H54 (cell line): ENCODE results near the gene ARMC5.
"Not testable (repeated sequence)": the region's sequence is repeated elsewhere in the genome, so short reads cannot be mapped to it uniquely, and the experiment has no call there.

Source experiments
- DNase-seq: peaks from one replicate; pipeline ENCODE4 v3.0.0; 2011; ENCODE audit warnings: low spot score, mixed read lengths; ENCODE audit not compliant: insufficient read length
- FAIRE-seq: peaks from 3 replicates; lab custom pipeline; 2011; peaks lifted over from hg19 to GRCh38; lab: Jason Lieb, UNC
- POLR2A ChIP-seq: IDR thresholded peaks from 2 replicates; pipeline ENCODE4 v1.6.1; 2011; ENCODE audit warnings: low read depth, mild to moderate bottlenecking, low read length

The ARMC5 gene

DNA sequence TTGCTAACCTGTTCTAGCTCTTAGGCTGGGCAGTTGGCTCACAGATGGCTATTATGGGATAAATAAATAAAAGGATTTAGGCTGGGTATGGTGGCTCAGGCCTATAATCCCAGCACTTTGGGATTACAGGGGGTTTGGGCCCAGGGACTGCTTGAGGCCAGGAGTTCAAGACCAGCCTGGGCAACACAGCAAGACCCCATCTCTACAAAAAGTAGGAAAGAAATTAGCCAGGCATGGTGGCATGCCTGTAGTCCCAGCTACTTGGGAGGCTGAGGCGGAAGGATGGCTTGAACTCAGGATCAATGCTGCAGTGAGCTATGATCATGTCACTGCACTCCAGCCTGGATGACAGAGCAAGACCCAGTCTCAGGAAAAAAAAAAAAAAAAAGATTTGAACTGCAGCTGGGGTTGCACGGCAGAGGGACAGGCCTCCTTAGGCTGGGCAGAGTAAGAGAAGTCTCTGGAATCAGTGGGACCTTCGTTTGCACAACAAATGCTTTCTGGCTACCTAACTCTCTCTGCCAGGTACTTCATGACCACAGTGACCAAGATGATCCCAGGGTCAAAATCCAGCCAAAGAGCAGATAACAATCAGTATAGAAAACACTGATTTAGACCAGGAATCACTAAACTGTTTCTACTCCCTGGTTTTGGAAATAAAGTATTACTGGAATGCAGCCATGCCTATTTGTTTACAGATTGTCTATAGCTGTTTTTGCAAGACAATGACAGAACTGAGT lies 42.1 kb downstream of the ARMC5 start:
- FAIRE-seq (no peak), DNase-seq (no peak)
- no peak for TF ChIP-seq POLR2A

GRCh38 chr16:31501966-31502348 lies 42.7 kb downstream of the ARMC5 start:
- no peak for TF ChIP-seq POLR2A
- DNase-seq (no peak), FAIRE-seq (no peak)

GRCh38 chr16:31502981-31503380 lies 43.7 kb downstream of the ARMC5 start:
- no peak for DNase-seq
- no peak for TF ChIP-seq POLR2A
- no peak for FAIRE-seq

- not testable (repeated sequence) for FAIRE-seq
Observed at GRCh38 chr16:31503555-31503954, 44.3 kb downstream of the ARMC5 start.

DNA sequence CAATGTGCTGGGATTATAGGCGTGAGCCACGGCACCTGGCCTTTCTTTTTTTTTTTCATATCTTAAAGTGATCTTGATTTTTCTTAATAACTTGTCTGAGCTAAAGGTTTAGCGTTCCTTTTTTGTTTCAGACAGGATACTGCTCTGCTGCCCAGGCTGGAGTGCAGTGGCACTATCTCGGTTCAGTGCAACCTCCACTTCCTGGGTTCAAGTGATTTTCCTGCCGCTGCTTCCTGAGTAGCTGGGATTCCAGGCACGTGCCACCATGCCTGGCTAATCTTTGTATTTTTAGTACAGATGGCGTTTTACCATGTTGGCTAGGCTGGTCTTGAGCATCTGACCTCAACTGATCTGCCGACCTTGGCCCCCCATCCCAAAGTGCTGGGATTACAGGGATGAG lies 44.9 kb downstream of the ARMC5 start:
- no peak for DNase-seq
- no peak for TF ChIP-seq POLR2A
- no peak for FAIRE-seq

More at GRCh38 chr16:31503555-31503954, 44.3 kb downstream of the ARMC5 start:
- not testable (repeated sequence) for DNase-seq

GRCh38 chr16:31505483-31505882 lies 46.2 kb downstream of the ARMC5 start:
- no peak for DNase-seq
- no peak for TF ChIP-seq POLR2A
- no peak for FAIRE-seq

GRCh38 chr16:31507617-31507928 lies 48.3 kb downstream of the ARMC5 start:
- no peak for FAIRE-seq
- TF ChIP-seq POLR2A = no peak
- no peak for DNase-seq

- TF ChIP-seq POLR2A = peak; percentile 84
- FAIRE-seq = peak; percentile 41
- DNase-seq = peak; percentile 87
Observed at GRCh38 chr16:31507929-31508705, 48.8 kb downstream of the ARMC5 start, which contains the start of gene RUSF1. Gene RUSF1, minus strand, starts transcription at chr16:31508391. Its CDS starts 18 bp downstream, at chr16:31508373.

DNA sequence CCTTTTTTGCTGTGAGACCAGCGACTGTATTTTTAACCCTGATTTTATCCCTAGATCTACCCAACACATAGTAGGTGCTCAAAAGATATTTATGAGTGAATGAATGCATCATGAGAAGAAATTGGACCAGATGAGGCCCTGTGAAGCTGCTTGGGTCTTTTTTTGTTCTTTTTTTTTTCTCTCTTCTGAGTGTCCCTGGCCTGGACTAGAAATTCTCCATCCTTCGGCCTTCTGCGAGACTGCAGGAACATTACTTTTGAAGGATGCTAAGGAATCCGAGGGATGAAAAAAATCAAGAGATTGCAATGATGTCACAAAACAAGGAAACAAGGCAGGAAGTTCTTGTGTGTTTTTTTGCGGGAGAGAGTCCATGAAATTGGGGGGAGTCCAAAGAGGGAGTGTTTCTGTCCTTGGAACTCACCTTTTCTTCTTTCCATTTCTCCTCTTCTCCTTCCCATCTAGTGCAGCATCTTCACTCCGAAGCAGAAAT lies 49.5 kb downstream of the ARMC5 start:
- no peak for TF ChIP-seq POLR2A
- FAIRE-seq (no peak), DNase-seq (no peak)

GRCh38 chr16:31513126-31513525 lies 53.8 kb downstream of the ARMC5 start:
- DNase-seq = no peak
- no peak for FAIRE-seq
- TF ChIP-seq POLR2A = no peak

DNA sequence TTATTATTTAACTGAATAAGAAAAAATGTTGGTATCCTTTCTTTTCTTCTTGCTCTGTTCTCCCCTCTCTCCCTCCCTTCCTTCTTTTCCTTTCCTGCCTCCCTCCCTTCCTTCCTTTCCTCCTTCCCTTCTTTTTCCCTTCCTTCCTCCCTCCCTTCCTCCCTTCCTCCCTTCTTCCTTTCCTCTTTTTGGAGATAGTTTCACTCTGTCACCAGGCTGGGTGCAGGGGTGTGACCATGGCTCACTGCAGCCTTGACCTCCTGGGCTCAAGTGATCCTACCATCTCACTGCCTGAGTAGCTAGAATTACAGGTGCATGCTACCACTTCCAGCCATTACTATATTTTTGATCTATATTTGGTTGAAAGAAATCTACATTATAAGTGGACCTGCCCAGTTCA lies 54.6 kb downstream of the ARMC5 start:
- TF ChIP-seq POLR2A = no peak
- DNase-seq (no peak), FAIRE-seq (no peak)
